Testis (tissue), 3 donors: ENCODE results near the gene INPP5B. TPM values are rescaled to one million over a fixed set of nuclear protein-coding genes. Genes with fewer than 3 reads are reported as not detected.
A peak's percentile ranks its signal among the peaks of the same experiment; 100 is the strongest.

Source experiments
- DNase-seq: peaks from one replicate; pipeline ENCODE4 v3.0.0-alpha.2; 2019
- H3K27ac ChIP-seq, 2 donors: fragments of 200-600 bp; sonication (generic); one replicate each; pipeline ENCODE4 v1.5.1; 2019
- H3K27me3 ChIP-seq: fragments of 200-600 bp; sonication (generic); one replicate; pipeline ENCODE4 v1.5.1; 2019
- H3K36me3 ChIP-seq: fragments of 200-600 bp; sonication (generic); one replicate; pipeline ENCODE4 v1.5.1; 2017; ENCODE audit warnings: low read depth; ENCODE audit errors: missing control alignments
- H3K4me1 ChIP-seq: fragments of 200-600 bp; sonication (generic); one replicate; pipeline ENCODE4 v1.5.1; 2019
- H3K4me3 ChIP-seq, 2 donors: fragments of 200-600 bp; sonication (generic); one replicate each; pipeline ENCODE4 v1.5.1; 2017 to 2019
- H3K9me3 ChIP-seq: fragments of 200-600 bp; sonication (generic); one replicate; pipeline ENCODE4 v1.5.1; 2017
- POLR2A ChIP-seq: fragments of 450-650 bp; IDR thresholded peaks from one replicate; pipeline ENCODE4 v1.6.1; 2017; ENCODE audit warnings: antibody characterized with exemption, mild to moderate bottlenecking, moderate library complexity
- WGBS, 2 donors: methylation state at CpG; one replicate each; pipeline ENCODE4 v1.1.5; 2018; 5-methylcytosine and 5-hydroxymethylcytosine counted together
- intact Hi-C: fragments of 100-400 bp; cut with DNase I; formaldehyde crosslinking; loops from one replicate; pipeline ENCODE4 v1.15.1; 2023; ENCODE audit warnings: low total_unique reads
- polyA plus RNA-seq: library from polyadenylated mRNA; stranded (reverse); fragments of 350-450 nt; fragmentation: Illumina TruSeq; extraction: RNeasy Lipid Tissue Mini Kit (QIAGEN cat#74804); gene quantifications from one replicate; pipeline ENCODE4 v1.2.3, GENCODE V29; 2014; ENCODE audit warnings: low read depth, low replicate concordance; ENCODE audit not compliant: insufficient read depth
- total RNA-seq, 2 donors: library from RNA; depleted of rRNA; stranded (reverse); fragments of >200 nt; gene quantifications; one replicate each; pipeline ENCODE4 v1.2.3, GENCODE V29; 2016
- TF ChIP-seq, protein P1 (sequence below), 3 experiments: fragments of 450-650 bp in 2 of 3; fragments of 200-600 bp in 1 of 3; sonication (generic) in 1 of 3; IDR thresholded peaks; one replicate each; pipeline ENCODE4 v1.5.1; 2016 to 2019; ENCODE audit warnings: antibody characterized with exemption in 3 of 3, mild to moderate bottlenecking in 2 of 3, moderate library complexity in 1 of 3

The INPP5B gene
- total and polyA plus RNA-seq, 3 donors from 2014 or later: 15.3 to 31.6 (median 24.1) TPM

DNA sequence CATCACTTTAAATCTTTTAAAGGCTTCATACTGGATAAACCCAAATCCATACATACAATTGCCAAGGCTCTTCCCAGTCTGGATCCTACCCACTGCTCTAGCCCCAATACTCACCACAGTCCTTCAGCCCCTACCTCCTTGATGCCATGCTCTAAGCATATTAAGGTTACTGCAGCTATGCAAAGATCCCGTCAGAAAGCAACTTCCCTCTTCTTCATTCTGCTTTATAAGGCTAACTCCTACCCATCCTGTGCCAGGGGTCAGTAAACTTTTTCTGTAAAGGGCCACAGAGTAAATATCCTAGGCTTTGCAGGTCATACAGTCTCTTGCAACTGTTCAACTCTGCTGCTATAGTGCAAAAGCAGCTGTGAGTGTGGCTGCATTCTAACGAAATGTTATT, 53.2 kb downstream of the INPP5B start:
- DNase-seq: no peak
- intact Hi-C loops: no loop called here
- H3K36me3 ChIP-seq: no peaks in the 10 kb centered on the region
- no peak overlapping the region for H3K4me3 ChIP-seq
- no peak overlapping the region for H3K27ac ChIP-seq
- 86 to 91% methylated on average over 2 of the region's 2 CpGs for WGBS, 2 donors
- no peak for TF ChIP-seq POLR2A
- TF ChIP-seq, protein P1, sequence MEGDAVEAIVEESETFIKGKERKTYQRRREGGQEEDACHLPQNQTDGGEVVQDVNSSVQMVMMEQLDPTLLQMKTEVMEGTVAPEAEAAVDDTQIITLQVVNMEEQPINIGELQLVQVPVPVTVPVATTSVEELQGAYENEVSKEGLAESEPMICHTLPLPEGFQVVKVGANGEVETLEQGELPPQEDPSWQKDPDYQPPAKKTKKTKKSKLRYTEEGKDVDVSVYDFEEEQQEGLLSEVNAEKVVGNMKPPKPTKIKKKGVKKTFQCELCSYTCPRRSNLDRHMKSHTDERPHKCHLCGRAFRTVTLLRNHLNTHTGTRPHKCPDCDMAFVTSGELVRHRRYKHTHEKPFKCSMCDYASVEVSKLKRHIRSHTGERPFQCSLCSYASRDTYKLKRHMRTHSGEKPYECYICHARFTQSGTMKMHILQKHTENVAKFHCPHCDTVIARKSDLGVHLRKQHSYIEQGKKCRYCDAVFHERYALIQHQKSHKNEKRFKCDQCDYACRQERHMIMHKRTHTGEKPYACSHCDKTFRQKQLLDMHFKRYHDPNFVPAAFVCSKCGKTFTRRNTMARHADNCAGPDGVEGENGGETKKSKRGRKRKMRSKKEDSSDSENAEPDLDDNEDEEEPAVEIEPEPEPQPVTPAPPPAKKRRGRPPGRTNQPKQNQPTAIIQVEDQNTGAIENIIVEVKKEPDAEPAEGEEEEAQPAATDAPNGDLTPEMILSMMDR (IDR thresholded peaks at IDR 0.05): no peak
- H3K9me3 ChIP-seq: no peaks in the 10 kb centered on the region
- no peaks in the 10 kb centered on the region for H3K4me1 ChIP-seq
- no peaks in the 10 kb centered on the region for H3K27me3 ChIP-seq

DNA sequence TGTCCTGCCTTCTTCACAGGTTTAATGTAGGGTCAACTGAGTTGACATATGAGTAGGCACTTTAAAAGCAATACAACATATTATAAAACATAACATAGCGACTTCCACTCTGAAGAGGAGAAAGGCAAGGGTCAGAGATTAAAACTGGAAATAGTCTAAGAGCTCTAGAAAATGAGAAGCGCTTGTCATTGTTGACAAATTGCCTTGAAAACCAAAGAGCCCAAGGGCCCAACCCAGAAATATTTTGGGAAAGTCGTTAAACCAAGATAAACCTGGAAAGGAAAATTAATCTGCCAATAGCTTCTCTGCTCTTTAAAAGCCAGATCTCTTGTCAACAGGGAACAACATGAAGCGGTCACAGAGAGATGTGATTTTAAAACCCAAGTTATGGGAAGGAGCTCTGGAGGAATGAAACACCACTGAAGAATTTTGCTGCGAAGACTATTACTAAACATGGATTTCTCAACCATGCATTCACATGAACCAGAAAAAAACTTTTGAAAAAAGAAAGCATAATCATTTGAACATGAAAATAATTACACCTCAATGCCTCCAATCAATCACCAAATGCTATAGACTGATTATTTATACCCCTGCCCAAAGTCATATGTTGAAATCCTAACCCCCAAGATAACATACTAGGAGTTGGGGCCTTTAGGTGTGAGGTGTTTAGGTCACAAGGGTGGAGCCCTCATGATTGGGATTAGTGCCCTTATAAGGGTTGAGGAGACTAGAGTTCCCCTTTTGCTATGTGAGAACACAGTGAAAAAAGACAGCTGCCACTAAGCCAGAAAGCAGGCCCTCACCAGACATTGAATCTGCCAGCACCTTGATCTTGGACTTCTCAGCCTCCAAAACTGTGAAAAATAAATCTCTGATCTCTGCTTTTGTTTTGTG, 54.5 kb downstream of the INPP5B start:
- no peak for DNase-seq

DNA sequence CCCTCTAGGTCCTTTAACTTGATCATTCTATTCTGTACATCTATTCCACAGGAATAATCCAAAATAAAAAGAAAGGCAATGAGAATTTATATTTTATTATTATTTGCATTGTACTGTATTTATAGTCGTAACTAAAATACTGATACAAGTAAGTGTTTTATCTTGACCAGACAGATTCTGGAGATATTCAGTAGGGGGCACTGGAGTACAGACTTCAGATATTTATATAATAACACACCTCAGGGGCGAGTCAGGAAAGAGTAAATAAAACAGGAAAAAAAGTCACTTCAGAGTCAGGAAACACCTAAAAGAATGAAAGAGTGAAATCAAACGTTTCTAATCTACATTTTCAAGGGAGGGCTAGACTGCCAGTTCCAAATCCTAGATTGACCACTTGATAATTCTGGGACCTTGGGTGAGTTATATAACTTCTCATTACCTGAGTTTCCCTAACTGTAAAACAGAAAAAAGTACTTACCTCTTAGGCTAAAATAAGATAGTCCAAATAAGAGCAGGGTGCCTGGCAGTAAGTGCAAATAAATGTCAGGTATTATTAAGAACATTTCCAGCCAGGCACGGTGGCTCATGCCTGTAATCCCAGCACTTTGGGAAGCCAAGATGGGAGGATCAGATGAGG, 56.4 kb downstream of the INPP5B start:
- intact Hi-C loops: no loop called here
- no peaks in the 10 kb centered on the region for H3K4me1 ChIP-seq
- no peaks in the 10 kb centered on the region for H3K27me3 ChIP-seq
- H3K27ac ChIP-seq: no peak overlapping the region
- no peak overlapping the region for H3K4me3 ChIP-seq
- no peak for DNase-seq
- WGBS, 2 donors: 47 to 49% methylated on average over 4 of the region's 4 CpGs
- H3K9me3 ChIP-seq: no peaks in the 10 kb centered on the region
- TF ChIP-seq, protein P1 (IDR thresholded peaks at IDR 0.05): peak in 1 of 3 experiments; percentile 28
- no peak for TF ChIP-seq POLR2A
- H3K36me3 ChIP-seq: no peaks in the 10 kb centered on the region

More for the DNA sequence above, 54.5 kb downstream of the INPP5B start:
- Histone ChIP-seq H3K4me3 (no peak overlapping the region), H3K9me3 (no peaks in the 10 kb centered on the region), H3K36me3 (no peaks in the 10 kb centered on the region), H3K27me3 (no peaks in the 10 kb centered on the region), H3K4me1 (no peaks in the 10 kb centered on the region), H3K27ac (no peak overlapping the region)
- 87% methylated on average over 5 of the region's 5 CpGs for WGBS, 2 donors
- intact Hi-C loops: no loop called here
- no peak for TF ChIP-seq POLR2A
- TF ChIP-seq, protein P1 (IDR thresholded peaks at IDR 0.05): no peak

DNA sequence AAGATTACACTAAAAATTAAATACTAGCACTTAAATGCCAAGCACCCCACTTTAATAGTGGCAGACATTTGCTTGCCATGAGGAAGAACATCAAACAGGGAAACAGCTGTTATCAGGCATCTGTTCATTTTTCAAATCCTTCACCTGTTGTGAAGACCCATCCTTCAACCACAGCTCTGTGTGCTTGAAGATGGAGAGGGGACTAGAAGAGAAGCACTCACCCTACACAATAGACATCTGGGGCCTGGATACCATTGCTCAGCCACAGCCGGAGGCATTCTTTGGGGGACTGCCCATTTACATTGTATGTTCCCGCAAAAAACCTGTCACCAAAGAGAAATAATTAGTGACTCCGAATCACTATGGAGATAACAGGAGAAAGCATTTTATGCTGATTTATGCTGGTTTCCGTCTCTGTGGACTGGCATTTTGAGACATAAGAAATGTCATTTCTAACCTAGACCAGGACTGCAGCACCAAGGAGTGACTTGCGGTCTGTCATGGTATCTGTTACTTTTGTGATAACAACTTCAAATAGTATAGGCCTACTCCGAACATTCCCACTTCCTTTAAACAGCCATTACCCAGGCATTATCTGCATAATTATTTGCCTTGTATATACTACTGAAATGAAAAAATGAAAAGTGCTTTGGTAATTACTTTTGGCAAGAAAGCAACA, 58.7 kb downstream of the INPP5B start:
- no peaks in the 10 kb centered on the region for H3K36me3 ChIP-seq
- 74 to 88% methylated on average over 6 of the region's 6 CpGs for WGBS, 2 donors
- intact Hi-C loops: no loop called here

More for the DNA sequence above, 58.7 kb downstream of the INPP5B start:
- Histone ChIP-seq H3K4me3 (no peak overlapping the region), H3K27ac (no peak overlapping the region), H3K4me1 (no peaks in the 10 kb centered on the region), H3K27me3 (no peaks in the 10 kb centered on the region), H3K9me3 (no peaks in the 10 kb centered on the region)
- no peak for DNase-seq
- TF ChIP-seq, protein P1 (IDR thresholded peaks at IDR 0.05): no peak
- no peak for TF ChIP-seq POLR2A
